T47D (cell line): ENCODE results near the gene RPS23.

ENCODE experiments used
- DNase-seq, 2 experiments: peaks; one replicate each; pipeline versions ENCODE4 v3.0.0 to v3.0.0-alpha.2; 2011 to 2012; ENCODE audit warnings: low read depth in 1 of 2, low spot score in 1 of 2
- JUND ChIP-seq: IDR thresholded peaks from 2 replicates; pipeline ENCODE4 v1.6.1; 2012; ENCODE audit warnings: low read depth
- in situ Hi-C: cut with HindIII; loops from 2 replicates; pipeline ENCODE4 v1.10.0; 2016; ENCODE audit warnings: low sequenced_read_pairs, low pct_unique_long_range_greater_than_20kb

RPS23 gene

DNA sequence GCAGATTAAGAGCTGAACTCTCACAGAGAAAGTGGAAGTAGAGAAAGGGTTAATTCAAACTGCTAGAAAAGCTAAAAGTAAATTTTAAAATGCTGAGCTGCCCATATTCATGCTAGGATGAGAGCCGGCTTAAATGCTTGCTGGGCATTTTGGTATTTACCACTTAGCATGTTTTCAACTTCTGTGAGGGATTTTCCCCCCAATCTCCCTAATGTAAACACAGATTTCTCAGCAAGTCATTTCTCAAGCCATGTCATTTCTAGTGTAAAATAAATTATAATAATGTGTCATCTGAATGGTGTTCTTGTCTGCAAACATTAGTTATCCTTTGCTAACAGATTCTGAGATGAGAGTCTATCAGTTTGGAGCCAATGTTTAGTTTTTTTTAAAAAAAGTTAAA, 22.3 kb downstream of the RPS23 start:
- in situ Hi-C loops, result no loop called here
- DNase-seq, result no peak

DNA sequence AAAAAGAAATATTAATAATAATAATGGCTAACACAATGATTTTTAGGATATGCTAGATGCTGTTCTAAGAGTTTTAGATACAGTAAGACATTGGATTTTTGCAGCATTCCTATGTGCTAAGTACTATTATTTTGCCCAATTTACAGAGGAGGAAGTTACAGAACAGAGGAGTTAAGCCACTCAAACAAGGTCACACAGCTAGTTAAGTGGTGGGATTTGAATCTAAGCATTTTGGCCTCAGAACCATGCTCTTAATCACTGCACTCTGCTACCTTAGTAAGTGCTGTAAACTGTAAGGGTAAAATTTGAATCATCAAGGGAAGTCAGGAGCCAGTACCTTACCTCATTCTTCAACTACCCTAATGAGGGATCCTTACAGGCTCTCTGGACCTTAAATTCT, 25.4 kb downstream of the RPS23 start:
- in situ Hi-C loops, result no loop called here

More for the DNA sequence above, 22.3 kb downstream of the RPS23 start:
- TF ChIP-seq JUND, result no peak

DNA sequence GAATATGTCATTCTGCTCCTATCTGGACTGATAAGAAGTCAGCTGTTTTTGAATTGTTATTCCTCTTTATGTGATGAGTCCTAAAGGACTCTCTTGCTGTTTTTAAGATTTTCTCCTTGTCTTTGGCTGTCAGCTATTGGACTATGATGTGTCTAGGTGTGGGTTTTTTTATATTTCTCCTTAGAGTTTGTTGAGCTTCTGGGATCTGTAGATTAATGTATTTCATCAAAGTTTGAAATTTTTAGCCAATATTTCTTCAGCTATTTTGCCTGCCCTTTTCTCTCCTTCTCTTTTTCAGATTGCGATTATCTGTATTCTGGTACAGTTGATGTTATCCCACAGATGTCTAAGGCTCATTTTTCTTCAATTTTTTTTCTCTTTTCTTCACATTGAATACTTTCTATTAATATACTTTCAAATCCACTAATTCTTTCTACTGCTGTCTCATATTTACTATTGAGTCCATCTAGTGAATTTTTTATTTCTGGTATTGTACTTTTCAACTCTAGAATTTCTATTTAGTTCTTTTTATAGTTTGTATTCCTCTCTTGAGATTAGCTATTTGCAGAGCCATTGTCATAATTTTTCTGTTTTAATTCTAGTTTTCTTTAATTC, 31.1 kb downstream of the RPS23 start:
- no peak for DNase-seq
- TF ChIP-seq JUND, result no peak
- in situ Hi-C loops, result no loop called here

More for the DNA sequence above, 25.4 kb downstream of the RPS23 start:
- no peak for DNase-seq
- no peak for TF ChIP-seq JUND

DNA sequence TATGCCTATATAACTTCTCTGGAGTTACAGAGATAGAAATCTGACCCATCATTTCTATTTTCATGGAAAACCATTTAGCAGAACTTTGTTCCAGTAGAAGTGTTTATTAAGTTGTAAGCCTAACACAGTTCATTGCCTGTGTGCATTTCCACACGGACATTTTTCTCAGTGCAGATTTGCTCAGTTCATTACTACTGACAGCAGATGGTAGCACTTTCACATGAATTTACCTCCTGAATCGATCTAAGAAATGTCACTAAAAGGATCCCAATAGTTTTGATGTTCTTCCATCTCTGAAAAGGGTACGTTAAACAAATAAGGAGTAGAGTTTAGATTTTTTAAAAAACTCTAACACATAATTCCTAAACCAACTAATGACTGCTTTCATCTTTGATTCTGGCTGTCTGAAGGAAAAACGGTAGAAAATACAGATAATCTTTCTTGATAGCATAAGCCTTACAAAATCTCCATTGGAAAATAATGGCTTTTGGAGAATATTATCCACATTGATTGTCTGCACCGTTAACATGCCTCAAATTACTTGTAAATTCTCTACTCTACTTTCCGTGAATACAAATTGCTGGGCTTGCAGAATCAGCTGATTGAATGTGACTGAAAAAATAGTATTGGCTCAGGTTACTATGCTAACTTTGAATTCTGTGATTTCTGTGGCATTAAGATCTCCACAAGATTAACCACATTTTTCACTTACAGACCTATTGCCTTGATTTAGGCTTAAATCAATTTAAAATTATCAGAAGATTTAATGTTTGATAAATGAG, 33.1 kb downstream of the RPS23 start:
- in situ Hi-C loops, result no loop called here
- peak in 1 of 2 experiments; percentile 25 for DNase-seq
- TF ChIP-seq JUND, result no peak

DNA sequence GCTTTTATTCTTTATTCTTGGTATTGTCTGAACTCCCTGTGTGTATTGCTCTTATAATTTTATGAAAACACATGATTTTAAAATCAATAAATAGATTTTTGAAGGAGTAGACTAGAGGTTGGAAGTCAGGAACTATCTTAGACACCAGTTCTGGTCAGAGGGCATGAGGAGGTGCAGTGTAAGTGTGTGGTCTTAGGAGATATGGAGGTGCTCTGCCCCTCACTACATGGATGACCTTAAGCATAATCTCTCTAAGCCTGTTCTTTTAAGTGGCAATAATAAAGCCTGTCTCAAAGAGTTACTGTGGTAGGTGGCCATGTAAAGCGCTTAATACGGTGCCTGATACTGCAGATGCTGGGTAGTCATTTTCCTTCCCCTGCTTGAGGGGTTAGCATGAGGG, 34.0 kb downstream of the RPS23 start:
- in situ Hi-C loops, result no loop called here
- no peak for TF ChIP-seq JUND
- no peak for DNase-seq

DNA sequence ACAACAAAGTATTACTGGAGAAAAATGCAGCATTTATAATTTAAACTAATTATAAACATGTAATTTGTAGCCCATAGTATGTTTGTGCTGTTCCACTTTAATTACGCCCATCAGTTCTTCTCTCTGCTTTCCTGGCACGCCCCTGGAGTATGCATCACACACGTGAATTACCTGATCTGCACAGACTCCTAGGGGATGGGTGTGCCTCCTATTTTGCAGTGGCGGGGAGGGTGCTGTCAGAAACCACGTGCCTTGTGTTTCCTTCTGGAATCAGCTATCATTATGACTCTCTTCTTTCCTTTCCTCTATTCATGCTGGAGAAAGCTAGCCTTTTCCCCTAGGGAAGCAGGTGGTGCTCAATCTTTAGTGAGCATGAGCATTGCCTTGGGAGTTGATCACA, 43.3 kb downstream of the RPS23 start:
- TF ChIP-seq JUND, result no peak
- in situ Hi-C loops, result no loop called here
- no peak for DNase-seq

DNA sequence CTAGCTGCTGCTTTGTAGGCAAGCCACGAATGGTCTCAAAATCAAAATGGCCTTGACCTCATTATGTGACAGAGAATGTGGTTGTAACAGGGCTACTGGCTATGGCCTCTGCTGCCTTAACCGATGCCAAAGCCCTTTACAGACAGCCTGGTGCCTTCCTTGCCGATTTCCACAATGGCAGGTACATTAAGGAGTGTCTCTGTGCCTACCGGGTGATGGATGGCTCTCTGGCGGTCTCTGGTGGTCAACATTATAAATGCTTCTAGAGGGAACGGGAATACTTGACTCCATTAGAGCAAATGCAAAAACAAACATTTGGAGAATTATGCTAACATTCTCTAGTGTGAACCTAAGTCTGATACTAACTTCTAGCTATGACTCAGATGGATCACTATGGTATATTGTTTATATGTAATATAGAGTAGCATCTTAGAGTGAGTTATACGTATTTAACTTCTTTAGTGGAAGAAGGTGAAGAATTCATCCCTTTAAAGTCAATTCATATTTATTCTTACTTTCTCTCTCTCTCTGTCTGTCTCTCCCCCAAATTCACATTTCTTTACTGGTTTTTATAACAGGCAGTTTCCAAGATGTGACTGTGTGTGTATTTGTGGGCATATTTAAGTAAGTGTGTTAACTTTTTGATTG, 52.5 kb downstream of the RPS23 start:
- no peak for TF ChIP-seq JUND
- peak; percentile 5 to 79 for DNase-seq
- in situ Hi-C loops, result no loop called here
